HTERT RPE-1 (cell line): ENCODE results near the gene SAMD4A.

Experiments
- in situ Hi-C: fragments of 300-500 bp; cut with MboI; formaldehyde crosslinking; loops from 4 replicates; pipeline ENCODE4 v1.14.3; 2020; ENCODE audit warnings: low sequenced_read_pairs

The SAMD4A gene

GRCh38 chr14:54675236-54676128, 108.6 kb downstream of the SAMD4A start:
- in situ Hi-C loops, result no loop called here

- in situ Hi-C loops, result no loop called here
Observed at GRCh38 chr14:54676812-54677708, 110.1 kb downstream of the SAMD4A start.

GRCh38 chr14:54680651-54681050, 113.7 kb downstream of the SAMD4A start:
- in situ Hi-C loops, result no loop called here

- in situ Hi-C loops, result no loop called here
Observed at GRCh38 chr14:54681811-54682261, 114.9 kb downstream of the SAMD4A start.

GRCh38 chr14:54682578-54682977, 115.7 kb downstream of the SAMD4A start:
- in situ Hi-C loops, result no loop called here

- in situ Hi-C loops, result no loop called here
Observed at GRCh38 chr14:54683882-54684794, 117.2 kb downstream of the SAMD4A start.

- in situ Hi-C loops, result no loop called here
Observed at GRCh38 chr14:54685286-54685845, 118.4 kb downstream of the SAMD4A start.

- in situ Hi-C loops, result no loop called here
Observed at GRCh38 chr14:54686219-54686870, 119.4 kb downstream of the SAMD4A start.

- in situ Hi-C loops, result no loop called here
Observed at GRCh38 chr14:54686871-54687749, 120.2 kb downstream of the SAMD4A start.

GRCh38 chr14:54687750-54688119, 120.8 kb downstream of the SAMD4A start:
- in situ Hi-C loops, result no loop called here

GRCh38 chr14:54688229-54688628, 121.3 kb downstream of the SAMD4A start:
- in situ Hi-C loops, result no loop called here

- in situ Hi-C loops, result no loop called here
Observed at GRCh38 chr14:54689928-54690327, 123.0 kb downstream of the SAMD4A start.

GRCh38 chr14:54690887-54691286, 124.0 kb downstream of the SAMD4A start:
- in situ Hi-C loops, result no loop called here

GRCh38 chr14:54691525-54692283, 124.8 kb downstream of the SAMD4A start:
- in situ Hi-C loops, result no loop called here

GRCh38 chr14:54692284-54692772, 125.4 kb downstream of the SAMD4A start:
- in situ Hi-C loops, result no loop called here

- in situ Hi-C loops, result no loop called here
Observed at GRCh38 chr14:54693761-54694160, 126.8 kb downstream of the SAMD4A start.

GRCh38 chr14:54695196-54695595, 128.3 kb downstream of the SAMD4A start:
- in situ Hi-C loops, result no loop called here

- in situ Hi-C loops, result no loop called here
Observed at GRCh38 chr14:54697001-54697400, 130.1 kb downstream of the SAMD4A start.
